SK-N-SH (cell line): ENCODE measurements around the gene HDGFL2. TPM values are rescaled to one million over a fixed set of nuclear protein-coding genes. Genes with fewer than 3 reads are reported as not detected.

Experiments used
- CTCF ChIA-PET: fragments of 300-600, 350-600 bp; formaldehyde crosslinking; extraction: SDS; loops from one replicate; lab custom pipeline; 2021; lab: Yijun Ruan, JAX
- POLR2A ChIA-PET: fragments of 350-600 bp; sonication (Branson Sonifier 250); formaldehyde crosslinking; extraction: SDS; loops from one replicate; lab custom pipeline; 2020; ENCODE audit warnings: antibody characterized with exemption, inconsistent platforms; lab: Yijun Ruan, JAX
- DNase-seq: peaks from one replicate; pipeline ENCODE4 v3.0.0; 2012
- H2AFZ ChIP-seq: fragments of 200-600 bp; sonication (generic); 2 replicates; pipeline ENCODE4 v1.8.1; 2016; ENCODE audit warnings: antibody characterized with exemption, mild to moderate bottlenecking, low read depth
- H3F3A ChIP-seq: fragments of 200-600 bp; sonication (generic); replicated peaks from 2 replicates; pipeline ENCODE3; 2016; ENCODE audit warnings: antibody characterized with exemption, mild to moderate bottlenecking; ENCODE audit not compliant: insufficient read depth
- H3K27ac ChIP-seq, 2 experiments: fragments of 200-500 bp in 1 of 2; fragments of 200-600 bp in 1 of 2; sonication (Bioruptor generic) in 1 of 2; sonication (generic), shearing (Covaris generic) in 1 of 2; 2 replicates each; pipeline versions ENCODE4 v1.5.1 to v1.6.1; 2014 to 2016; ENCODE audit warnings: low read depth in 2 of 2, inconsistent platforms in 1 of 2, low read length in 1 of 2, mild to moderate bottlenecking in 1 of 2, mixed read lengths in 1 of 2
- H3K27me3 ChIP-seq: fragments of 200-600 bp; sonication (generic), shearing (Covaris generic); 2 replicates; pipeline ENCODE4 v1.6.1; 2016; ENCODE audit warnings: mixed run types; ENCODE audit not compliant: insufficient read depth
- H3K36me3 ChIP-seq, 2 experiments: fragments of 200-500 bp in 1 of 2; fragments of 200-600 bp in 1 of 2; sonication (Bioruptor generic) in 1 of 2; sonication (generic) in 1 of 2; replicated peaks in 1 of 2; 2 replicates each; pipeline versions ENCODE3 to v1.5.1; 2014 to 2016; ENCODE audit warnings: low read length in 1 of 2, mild to moderate bottlenecking in 1 of 2; ENCODE audit not compliant: insufficient read depth in 2 of 2, control insufficient read depth in 1 of 2
- H3K4me1 ChIP-seq, 2 experiments: fragments of 200-500 bp in 1 of 2; fragments of 200-600 bp in 1 of 2; sonication (Bioruptor generic) in 1 of 2; sonication (generic), shearing (Covaris generic) in 1 of 2; 2 replicates each; pipeline versions ENCODE4 v1.5.1 to v1.6.1; 2014 to 2016; ENCODE audit warnings: low read depth in 1 of 2, low read length in 1 of 2, mixed run types in 1 of 2; ENCODE audit not compliant: insufficient read depth in 2 of 2, control insufficient read depth in 1 of 2
- H3K4me2 ChIP-seq: fragments of 200-600 bp; sonication (generic), shearing (Covaris generic); 2 replicates; pipeline ENCODE4 v1.6.1; 2017; ENCODE audit warnings: mixed run types
- H3K4me3 ChIP-seq, 2 experiments: fragments of 200-500 bp in 1 of 2; fragments of 200-600 bp in 1 of 2; sonication (Bioruptor generic) in 1 of 2; sonication (generic), shearing (Covaris generic) in 1 of 2; 2 replicates each; pipeline versions ENCODE4 v1.5.1 to v1.8.1; 2014 to 2016; ENCODE audit warnings: low read depth in 2 of 2, inconsistent platforms in 1 of 2, low read length in 1 of 2, mild to moderate bottlenecking in 1 of 2, mixed read lengths in 1 of 2, moderate library complexity in 1 of 2
- H3K79me2 ChIP-seq: fragments of 200-600 bp; sonication (generic); 2 replicates; pipeline ENCODE4 v1.8.1; 2017; ENCODE audit warnings: mild to moderate bottlenecking; ENCODE audit not compliant: insufficient read depth
- H3K9ac ChIP-seq: fragments of 200-600 bp; sonication (generic); 2 replicates; pipeline ENCODE4 v1.6.1; 2017; ENCODE audit warnings: mixed run types
- H3K9me2 ChIP-seq: fragments of 200-600 bp; sonication (generic); 2 replicates; pipeline ENCODE4 v1.6.1; 2017; ENCODE audit warnings: mixed run types
- H3K9me3 ChIP-seq: fragments of 200-600 bp; sonication (generic); 2 replicates; pipeline ENCODE4 v1.6.1; 2017; ENCODE audit warnings: mixed run types, mild to moderate bottlenecking, moderate library complexity
- H4K20me1 ChIP-seq: fragments of 200-600 bp; sonication (generic); 2 replicates; pipeline ENCODE4 v1.6.1; 2017; ENCODE audit warnings: mild to moderate bottlenecking, mixed run types; ENCODE audit not compliant: insufficient read depth
- CTCF ChIP-seq: fragments of 200-600 bp; sonication (generic); IDR thresholded peaks from 2 replicates; pipeline ENCODE4 v1.6.1; 2017; ENCODE audit warnings: antibody characterized with exemption, mild to moderate bottlenecking, moderate library complexity
- EP300 ChIP-seq, 2 experiments: IDR thresholded peaks; 2 replicates each; pipeline versions ENCODE4 v1.4.0 to v1.6.1; 2012; ENCODE audit warnings: borderline replicate concordance in 1 of 2, low read depth in 1 of 2, low read length in 1 of 2
- EZH2phosphoT487 ChIP-seq: fragments of 200-600 bp; sonication (generic); IDR thresholded peaks from 2 replicates; pipeline ENCODE4 v1.6.1; 2017; ENCODE audit warnings: low read depth, mixed run types, mild to moderate bottlenecking, antibody characterized with exemption, moderate library complexity, borderline replicate concordance
- FOXM1 ChIP-seq: IDR thresholded peaks from 2 replicates; pipeline ENCODE4 v1.4.0; 2012; ENCODE audit warnings: low read depth, mild to moderate bottlenecking
- GABPA ChIP-seq: IDR thresholded peaks from 2 replicates; pipeline ENCODE4 v1.4.0; 2012; ENCODE audit warnings: low read depth, mild to moderate bottlenecking
- GATA2 ChIP-seq: sonication (generic); formaldehyde crosslinking; IDR thresholded peaks from 2 replicates; pipeline ENCODE4 v1.5.0; 2020; ENCODE audit warnings: mild to moderate bottlenecking, missing genetic modification reagents
- JUND ChIP-seq: IDR thresholded peaks from 2 replicates; pipeline ENCODE4 v1.4.0; 2012
- MAX ChIP-seq: IDR thresholded peaks from 2 replicates; pipeline ENCODE4 v1.4.0; 2012; ENCODE audit warnings: low read depth
- MEF2A ChIP-seq: IDR thresholded peaks from 2 replicates; pipeline ENCODE4 v1.4.0; 2012; ENCODE audit warnings: low read depth, borderline replicate concordance
- MXI1 ChIP-seq: IDR thresholded peaks from 2 replicates; pipeline ENCODE4 v1.6.1; 2012; ENCODE audit warnings: mild to moderate bottlenecking, low read depth, low read length, improper control_type of control experiment
- NRF1 ChIP-seq: IDR thresholded peaks from 2 replicates; pipeline ENCODE4 v1.6.1; 2012; ENCODE audit warnings: low read depth, mild to moderate bottlenecking, low read length
- POLR2AphosphoS5 ChIP-seq: IDR thresholded peaks from 2 replicates; pipeline ENCODE4 v1.6.1; 2012; ENCODE audit warnings: low read depth, low read length
- RAD21 ChIP-seq: IDR thresholded peaks from 2 replicates; pipeline ENCODE4 v1.6.1; 2012; ENCODE audit warnings: mild to moderate bottlenecking, low read length
- RCOR1 ChIP-seq: fragments of 150-350 bp; IDR thresholded peaks from 2 replicates; pipeline ENCODE4 v1.6.1; 2017; ENCODE audit warnings: antibody characterized with exemption, low read length
- RFX5 ChIP-seq: IDR thresholded peaks from 2 replicates; pipeline ENCODE4 v1.6.1; 2012; ENCODE audit warnings: mild to moderate bottlenecking, improper control_type of control experiment, low read length
- RXRA ChIP-seq: IDR thresholded peaks from 2 replicates; pipeline ENCODE4 v1.4.0; 2012; ENCODE audit warnings: low read depth, mild to moderate bottlenecking, borderline replicate concordance
- SIN3A ChIP-seq: IDR thresholded peaks from 2 replicates; pipeline ENCODE4 v1.6.1; 2012; ENCODE audit warnings: low read depth, mild to moderate bottlenecking, low read length, moderate library complexity, borderline replicate concordance
- SMC3 ChIP-seq: IDR thresholded peaks from 2 replicates; pipeline ENCODE4 v1.6.1; 2012; ENCODE audit warnings: low read depth, low read length, improper control_type of control experiment
- TAF1 ChIP-seq: IDR thresholded peaks from 2 replicates; pipeline ENCODE4 v1.6.1; 2012; ENCODE audit warnings: low read depth, mild to moderate bottlenecking, low read length, moderate library complexity, borderline replicate concordance
- TCF12 ChIP-seq: IDR thresholded peaks from 2 replicates; pipeline ENCODE4 v1.4.0; 2012
- TEAD4 ChIP-seq: IDR thresholded peaks from 2 replicates; pipeline ENCODE4 v1.4.0; 2012; ENCODE audit warnings: mild to moderate bottlenecking, borderline replicate concordance; ENCODE audit not compliant: insufficient read depth
- USF2 ChIP-seq: fragments of 150-350 bp; IDR thresholded peaks from 2 replicates; pipeline ENCODE4 v1.6.1; 2017; ENCODE audit warnings: antibody characterized with exemption, low read length, low read depth, borderline replicate concordance
- YY1 ChIP-seq: IDR thresholded peaks from 2 replicates; pipeline ENCODE4 v1.4.0; 2012; ENCODE audit warnings: low read depth, mild to moderate bottlenecking
- WGBS: methylation state at CpG from one replicate; pipeline ENCODE4 v1.1.6; 2017; ENCODE audit warnings: low lambda C conversion rate; 5-methylcytosine and 5-hydroxymethylcytosine counted together
- polyA plus RNA-seq, 3 experiments: library from polyadenylated mRNA; depleted of rRNA; stranded (reverse); fragments of >200 nt; gene quantifications; 2 replicates each; pipeline ENCODE4 v1.2.3, GENCODE V29; 2012

HDGFL2 gene
- polyA plus RNA-seq, 1 of the 3 experiments (the other 2 are of a cell fraction): 77.8 TPM

GRCh38 chr19:4515732-4516131, 43.6 kb downstream of the HDGFL2 start:
- Histone ChIP-seq H3K4me1 (peaks cover 0 to 3% of the 10 kb centered on the region in 2 experiments; a peak in 1 of 4 replicates), H3K27me3 (no peaks in the 10 kb centered on the region), H4K20me1 (no peaks in the 10 kb centered on the region), H3K9ac (no peak overlapping the region), H3K36me3 (no peaks in the 10 kb centered on the region), H3F3A (no peaks in the 10 kb centered on the region), H3K79me2 (no peaks in the 10 kb centered on the region), H2AFZ (no peak overlapping the region)
- 42% methylated on average over 2 of the region's 5 CpGs for WGBS
- POLR2A ChIA-PET: interaction anchor here (0.6 kb wide), 1 partner anchor 34 kb away, joined by 3 read pairs; no protein-coding TSS in a partner anchor
- no peak for DNase-seq
- TF ChIP-seq JUND: no peak
- no peak for TF ChIP-seq NRF1
- TF ChIP-seq EP300 (IDR thresholded peaks at IDR 0.05; ENCODE audit: borderline replicate concordance in 1 of 2, low read depth in 1 of 2, low read length in 1 of 2): no peak
- no peak for TF ChIP-seq FOXM1
- TF ChIP-seq TAF1: no peak
- no peak for TF ChIP-seq RXRA
- no peak for TF ChIP-seq MEF2A
- no peak for TF ChIP-seq EZH2phosphoT487
- no peak for TF ChIP-seq POLR2AphosphoS5
- no peak for TF ChIP-seq MAX
- TF ChIP-seq TCF12: no peak
- TF ChIP-seq GATA2 (CRISPR knock-in tag): no peak
- TF ChIP-seq SIN3A: no peak
- TF ChIP-seq RFX5: no peak
- no peak for TF ChIP-seq MXI1
- no peak for TF ChIP-seq GABPA
- TF ChIP-seq TEAD4: no peak
- TF ChIP-seq, all 33 proteins: peak for 0
- Histone ChIP-seq H3K4me3 (no peak overlapping the region), H3K4me2 (no peak overlapping the region), H3K9me2 (no peaks in the 10 kb centered on the region), H3K27ac (no peak overlapping the region), H3K9me3 (no peaks in the 10 kb centered on the region)
- CTCF ChIA-PET: interaction anchor here (1.6 to 3.9 kb wide), 3 partner anchors 8 to 11 kb away, joined by 4 to 22 read pairs (median 6); no protein-coding TSS in a partner anchor

GRCh38 chr19:4516199-4516938, 44.3 kb downstream of the HDGFL2 start:
- WGBS: 87% methylated on average over 4 of the region's 14 CpGs
- Histone ChIP-seq H3K9ac (no peak overlapping the region), H3K4me3 (no peak overlapping the region), H3K36me3 (no peaks in the 10 kb centered on the region), H2AFZ (no peak overlapping the region), H3K27ac (no peak overlapping the region), H3K79me2 (no peaks in the 10 kb centered on the region), H3K4me1 (peaks cover 0 to 3% of the 10 kb centered on the region in 2 experiments; a peak in 1 of 4 replicates), H3K9me3 (no peaks in the 10 kb centered on the region), H3K9me2 (no peaks in the 10 kb centered on the region), H4K20me1 (no peaks in the 10 kb centered on the region), H3F3A (no peaks in the 10 kb centered on the region), H3K4me2 (no peak overlapping the region), H3K27me3 (no peaks in the 10 kb centered on the region)
- ChIA-PET POLR2A (interaction anchor here (0.6 kb wide), 1 partner anchor 34 kb away, joined by 3 read pairs; no protein-coding TSS in a partner anchor), CTCF (interaction anchor here (1.6 to 3.9 kb wide), 3 partner anchors 7 to 10 kb away, joined by 4 to 22 read pairs (median 6); no protein-coding TSS in a partner anchor)
- DNase-seq: no peak
- TF ChIP-seq RFX5: no peak
- no peak for TF ChIP-seq NRF1
- TF ChIP-seq RXRA: no peak
- no peak for TF ChIP-seq YY1
- TF ChIP-seq SMC3: no peak
- TF ChIP-seq RAD21: no peak
- no peak for TF ChIP-seq MXI1
- TF ChIP-seq USF2: no peak
- TF ChIP-seq RCOR1: no peak
- TF ChIP-seq MEF2A: no peak
- no peak for TF ChIP-seq CTCF
- no peak for TF ChIP-seq EZH2phosphoT487
- no peak for TF ChIP-seq GABPA
- TF ChIP-seq EP300 (IDR thresholded peaks at IDR 0.05; ENCODE audit: borderline replicate concordance in 1 of 2, low read depth in 1 of 2, low read length in 1 of 2): no peak
- TF ChIP-seq SIN3A: no peak
